HCT116 (cell line): ENCODE measurements around the gene IFT122. TPM values are rescaled to one million over a fixed set of nuclear protein-coding genes. Genes with fewer than 3 reads are reported as not detected.

Experiments
- ATAC-seq: fragments of 200-7000 bp; cut with Tn5 transposase; 2 replicates; pipeline ENCODE4 v1.9.1; 2020; ENCODE audit warnings: mild to moderate bottlenecking, moderate library complexity
- BruUV-seq: library from RNA; stranded (reverse); fragments of 400-500 nt; replicated peaks from 2 replicates; lab custom pipeline; 2021; lab: Mats Ljungman, UMichigan
- CTCF ChIA-PET: fragments of 300-600 bp; sonication (Branson Sonifier 250); formaldehyde crosslinking; loops from one replicate; lab custom pipeline; 2021; ENCODE audit warnings: antibody characterized with exemption; lab: Charles Lee
- POLR2A ChIA-PET: fragments of 300-600, 350-600 bp; sonication (Branson Sonifier 250); formaldehyde crosslinking; loops from one replicate; lab custom pipeline; 2021; ENCODE audit warnings: antibody characterized with exemption; lab: Charles Lee
- RAD21 ChIA-PET, 2 experiments: fragments of 300-600 bp; sonication (Branson Sonifier 250); formaldehyde crosslinking; loops; one replicate each; lab custom pipeline; 2023; ENCODE audit warnings: low total read pairs in 2 of 2; ENCODE audit not compliant: uncharacterized antibody in 2 of 2, unreplicated experiment in 2 of 2, low non-redundant PET in 1 of 2; lab: Charles Lee
- DNase-seq: peaks from one replicate; pipeline ENCODE4 v3.0.0-alpha.2; 2010; ENCODE audit warnings: low read depth, low spot score
- H2AFZ ChIP-seq: fragments of 200-600 bp; shearing (Covaris generic), sonication (generic); 2 replicates; pipeline ENCODE4 v1.6.1; 2017; ENCODE audit warnings: low read depth, mixed run types, mixed read lengths, antibody characterized with exemption, low read length; ENCODE audit not compliant: poor library complexity, severe bottlenecking
- H3K27ac ChIP-seq: 2 replicates; pipeline ENCODE4 v1.5.1; 2012; ENCODE audit warnings: low read depth, low read length
- H3K27me3 ChIP-seq: fragments of 200-600 bp; sonication (generic); 2 replicates; pipeline ENCODE4 v1.6.1; 2016; ENCODE audit warnings: mixed run types, low read length, mixed read lengths; ENCODE audit not compliant: insufficient read depth
- H3K36me3 ChIP-seq, 2 experiments: fragments of 200-500 bp in 1 of 2; fragments of 200-600 bp in 1 of 2; sonication (Bioruptor generic) in 1 of 2; sonication (generic) in 1 of 2; 2 replicates each; pipeline versions ENCODE4 v1.5.1 to v1.6.1; 2014 to 2016; ENCODE audit warnings: low read length in 2 of 2, inconsistent platforms in 1 of 2, mixed read lengths in 1 of 2, mixed run types in 1 of 2; ENCODE audit not compliant: insufficient read depth in 2 of 2, control insufficient read depth in 1 of 2
- H3K4me1 ChIP-seq, 2 experiments: fragments of 200-600 bp in 1 of 2; sonication (generic) in 1 of 2; 2 replicates each; pipeline versions ENCODE4 v1.5.1 to v1.6.1; 2012 to 2017; ENCODE audit warnings: low read length in 2 of 2, inconsistent platforms in 1 of 2, mild to moderate bottlenecking in 1 of 2, mixed read lengths in 1 of 2, mixed run types in 1 of 2, moderate library complexity in 1 of 2; ENCODE audit not compliant: insufficient read depth in 2 of 2, control insufficient read depth in 1 of 2
- H3K4me2 ChIP-seq: fragments of 200-600 bp; sonication (generic); 2 replicates; pipeline ENCODE4 v1.6.1; 2017; ENCODE audit warnings: mixed run types, low read length, mixed read lengths
- H3K4me3 ChIP-seq, 2 experiments: fragments of 200-600 bp in 1 of 2; sonication (generic) in 1 of 2; replicated peaks in 1 of 2; 2 replicates each; pipeline ENCODE4 v1.5.1; 2011 to 2016; ENCODE audit warnings: low read length in 2 of 2, control low read depth in 1 of 2, low read depth in 1 of 2, mild to moderate bottlenecking in 1 of 2, mixed read lengths in 1 of 2, mixed run types in 1 of 2
- H3K79me2 ChIP-seq: fragments of 200-600 bp; sonication (generic); 2 replicates; pipeline ENCODE4 v1.6.1; 2017; ENCODE audit warnings: mild to moderate bottlenecking, mixed run types, low read length, moderate library complexity, mixed read lengths; ENCODE audit not compliant: insufficient read depth
- H3K9ac ChIP-seq: fragments of 200-600 bp; sonication (generic); 2 replicates; pipeline ENCODE4 v1.6.1; 2016; ENCODE audit warnings: low read length, mixed read lengths
- H3K9me2 ChIP-seq: fragments of 200-600 bp; sonication (generic), shearing (Covaris generic); 2 replicates; pipeline ENCODE4 v1.6.1; 2017; ENCODE audit warnings: mixed run types, mild to moderate bottlenecking, moderate library complexity; ENCODE audit not compliant: insufficient read depth
- H3K9me3 ChIP-seq, 2 experiments: fragments of 200-500 bp in 1 of 2; fragments of 200-600 bp in 1 of 2; sonication (Bioruptor generic) in 1 of 2; sonication (generic) in 1 of 2; 2 replicates each; pipeline ENCODE4 v1.6.1; 2014 to 2017; ENCODE audit warnings: low read length in 2 of 2, mixed read lengths in 2 of 2, inconsistent platforms in 1 of 2, low read depth in 1 of 2, mild to moderate bottlenecking in 1 of 2, mixed run types in 1 of 2, moderate library complexity in 1 of 2; ENCODE audit not compliant: control insufficient read depth in 1 of 2, insufficient read depth in 1 of 2
- H4K20me1 ChIP-seq: fragments of 200-600 bp; sonication (generic), shearing (Covaris generic); 2 replicates; pipeline ENCODE4 v1.6.1; 2017; ENCODE audit warnings: mixed run types, mild to moderate bottlenecking, moderate library complexity; ENCODE audit not compliant: insufficient read depth
- ATF3 ChIP-seq: IDR thresholded peaks from 2 replicates; pipeline ENCODE4 v1.6.1; 2012
- CBX3 ChIP-seq: IDR thresholded peaks from 2 replicates; pipeline ENCODE4 v1.6.1; 2012; ENCODE audit warnings: low read depth
- CEBPB ChIP-seq: IDR thresholded peaks from 2 replicates; pipeline ENCODE4 v1.6.1; 2012; ENCODE audit warnings: low read depth
- CTCF ChIP-seq, 3 experiments: fragments of 200-600 bp in 1 of 3; sonication (generic) in 1 of 3; IDR thresholded peaks in 2 of 3; conservative IDR thresholded peaks in 1 of 3; 2 replicates each; pipeline ENCODE4 v1.5.1; 2012 to 2017; ENCODE audit warnings: low read depth in 2 of 3, low read length in 2 of 3, antibody characterized with exemption in 1 of 3, borderline replicate concordance in 1 of 3, control low read depth in 1 of 3, mild to moderate bottlenecking in 1 of 3, mixed read lengths in 1 of 3, mixed run types in 1 of 3, moderate library complexity in 1 of 3; ENCODE audit not compliant: insufficient read depth in 1 of 3
- POLR2A ChIP-seq: IDR thresholded peaks from 2 replicates; pipeline ENCODE4 v1.7.0; 2011; ENCODE audit warnings: borderline replicate concordance; ENCODE audit not compliant: insufficient read depth, insufficient read length; ENCODE audit errors: extremely low read depth
- RAD21 ChIP-seq: IDR thresholded peaks from 2 replicates; pipeline ENCODE4 v1.6.1; 2012; ENCODE audit warnings: low read depth, mild to moderate bottlenecking
- SP1 ChIP-seq: IDR thresholded peaks from 2 replicates; pipeline ENCODE4 v1.6.1; 2012; ENCODE audit warnings: low read depth
- ZNF274 ChIP-seq: fragments of 200-500 bp; sonication (Bioruptor generic); IDR thresholded peaks from 2 replicates; pipeline ENCODE4 v1.6.1; 2014; ENCODE audit warnings: mild to moderate bottlenecking, low read depth, low read length, inconsistent platforms
- intact Hi-C: fragments of 100-400 bp; cut with micrococcal nuclease; formaldehyde crosslinking; loops from 2 replicates; pipeline ENCODE4 v1.10.0; 2022
- total RNA-seq: library from RNA; stranded (reverse); gene quantifications from one replicate; pipeline ENCODE4 v1.2.1, GENCODE V29; 2021; ENCODE audit not compliant: unreplicated experiment

The IFT122 gene
- total RNA-seq, 1 experiment from 2014 or later, result 21.4 TPM

GRCh38 chr3:129526121-129526900, 86.3 kb downstream of the IFT122 start:
- H3K27ac ChIP-seq, result no peak overlapping the region
- H3K27me3 ChIP-seq, result no peaks in the 10 kb centered on the region
- POLR2A ChIA-PET, result no interaction called here
- no peaks in the 10 kb centered on the region for H4K20me1 ChIP-seq
- no TSS peak for BruUV-seq
- TF ChIP-seq ATF3 (no peak), POLR2A (no peak), CTCF (IDR thresholded peaks at IDR 0.05 in 2 of 3, conservative IDR thresholded peaks at IDR 0.05 in 1 of 3; ENCODE audit: borderline replicate concordance in 1 of 3, insufficient read depth in 1 of 3, low read depth in 2 of 3, low read length in 2 of 3) (no peak), SP1 (no peak), CBX3 (no peak), ZNF274 (no peak), CEBPB (no peak)
- TF ChIP-seq, all 23 proteins: peak for 0
- no peaks in the 10 kb centered on the region for H3K4me1 ChIP-seq
- no peak for DNase-seq
- H3K4me2 ChIP-seq, result no peak overlapping the region
- no peak overlapping the region for H3K9ac ChIP-seq
- H2AFZ ChIP-seq, result no peak overlapping the region
- H3K9me3 ChIP-seq, result no peaks in the 10 kb centered on the region
- H3K79me2 ChIP-seq, result no peaks in the 10 kb centered on the region
- CTCF ChIA-PET, result no interaction called here
- RAD21 ChIA-PET, result no interaction called here
- intact Hi-C loops, result no loop called here
- H3K9me2 ChIP-seq, result no peaks in the 10 kb centered on the region
- ATAC-seq, result no peak
- H3K4me3 ChIP-seq, result no peak overlapping the region
- no peaks in the 10 kb centered on the region for H3K36me3 ChIP-seq

GRCh38 chr3:129527262-129527661, 87.2 kb downstream of the IFT122 start:
- ChIA-PET RAD21 (no interaction called here), CTCF (no interaction called here), POLR2A (no interaction called here)
- H3K27ac ChIP-seq, result no peak overlapping the region
- H3K9me2 ChIP-seq, result no peaks in the 10 kb centered on the region
- intact Hi-C loops, result no loop called here
- no peak overlapping the region for H3K4me2 ChIP-seq
- H3K36me3 ChIP-seq, result no peaks in the 10 kb centered on the region
- no peaks in the 10 kb centered on the region for H3K27me3 ChIP-seq
- no peaks in the 10 kb centered on the region for H4K20me1 ChIP-seq
- H3K79me2 ChIP-seq, result no peaks in the 10 kb centered on the region
- H3K4me3 ChIP-seq, result no peak overlapping the region
- no TSS peak for BruUV-seq
- H3K4me1 ChIP-seq, result no peaks in the 10 kb centered on the region
- no peak for ATAC-seq
- no peaks in the 10 kb centered on the region for H3K9me3 ChIP-seq
- H2AFZ ChIP-seq, result no peak overlapping the region
- TF ChIP-seq RAD21, result no peak
- no peak for DNase-seq
- no peak overlapping the region for H3K9ac ChIP-seq
